Ovary (tissue), 9 donors: Measurements from ENCODE around the gene PLEKHN1. TPM values are rescaled to one million over a fixed set of nuclear protein-coding genes. Genes with fewer than 3 reads are reported as not detected.

ENCODE experiments used
- DNase-seq, 5 donors: peaks; one replicate each; pipeline ENCODE4 v3.0.0-alpha.2; 2019 to 2020
- H3K27ac ChIP-seq, 2 donors: fragments of 200-600 bp; one replicate each; pipeline versions ENCODE4 v1.5.1 to v1.8.0; 2019 to 2022
- H3K27me3 ChIP-seq: fragments of 200-600 bp; one replicate; pipeline ENCODE4 v1.8.0; 2022
- H3K36me3 ChIP-seq: fragments of 200-600 bp; sonication (generic); one replicate; pipeline ENCODE4 v1.5.1; 2019
- H3K4me1 ChIP-seq: one replicate; pipeline ENCODE4 v1.8.1; 2013; ENCODE audit warnings: mild to moderate bottlenecking, moderate library complexity; ENCODE audit not compliant: insufficient read depth
- H3K4me3 ChIP-seq: fragments of 200-600 bp; sonication (generic); one replicate; pipeline ENCODE4 v1.5.1; 2017
- H3K9me3 ChIP-seq, 2 donors: fragments of 200-600 bp in 1 of 2; sonication (generic) in 1 of 2; one replicate each; pipeline versions ENCODE4 v1.5.1 to v1.8.1; 2013 to 2019; ENCODE audit warnings: mild to moderate bottlenecking in 1 of 2, moderate library complexity in 1 of 2
- EP300 ChIP-seq: sonication (generic); formaldehyde crosslinking; IDR thresholded peaks from one replicate; pipeline ENCODE4 v1.6.1; 2017; ENCODE audit warnings: antibody characterized with exemption
- POLR2A ChIP-seq: fragments of 450-650 bp; IDR thresholded peaks from one replicate; pipeline ENCODE4 v1.6.1; 2017; ENCODE audit warnings: antibody characterized with exemption, mild to moderate bottlenecking, moderate library complexity
- WGBS, 3 donors: extraction: QIAGEN DNeasy Blood & Tissue Kit in 1 of 3; methylation state at CpG; one replicate each; pipeline versions ENCODE4 v1.1.5 to v1.1.7; 2013 to 2017; 5-methylcytosine and 5-hydroxymethylcytosine counted together
- intact Hi-C, 4 donors: fragments of 100-400 bp; cut with DNase I; formaldehyde crosslinking; loops; one replicate each; pipeline versions ENCODE4 v1.11.0 to v1.15.1; 2022 to 2023
- polyA plus RNA-seq, 2 donors: library from polyadenylated mRNA; stranded (reverse); fragments of 200-250 nt in 1 of 2; fragments of 350-450 nt in 1 of 2; fragmentation: Illumina TruSeq in 1 of 2; extraction: RNeasy Lipid Tissue Mini Kit (QIAGEN cat#74804) in 1 of 2; gene quantifications; one replicate each; pipeline ENCODE4 v1.2.3, GENCODE V29; 2013 to 2014
- total RNA-seq, 7 donors: library from RNA; depleted of rRNA in 2 of 7; stranded (reverse); fragments of >200 nt in 2 of 7; fragmentation: NEBNext Ultra II Directional in 3 of 7; extraction: Animal tissue kit (Norgen Biotek cat#: 25700) in 3 of 7; gene quantifications; one replicate each; pipeline versions ENCODE4 v1.1.0 to v1.2.4, GENCODE V29; 2016 to 2023
- TF ChIP-seq, protein P1 (sequence below), 3 donors: fragments of 450-650 bp in 2 of 3; fragments of 200-600 bp in 1 of 3; IDR thresholded peaks; one replicate each; pipeline versions ENCODE4 v1.5.1 to v1.8.0; 2016 to 2022; ENCODE audit warnings: antibody characterized with exemption in 3 of 3, mild to moderate bottlenecking in 1 of 3
- donor health status: DM: no; HTN: no; CAD: no; lungs with moderate emphysema.
- donor health status: DM: no; HTN: no; CAD: no.
- donor health status: Bipolar disorder and iron deficiency.
- donor health status: DM: yes; HTN: yes; CAD: no.
- donor health status: DM: no; HTN: no; CAD: no.
- donor health status: DM: yes; HTN: yes; CAD: no.

PLEKHN1 gene
- total and polyA plus RNA-seq, 9 donors = 0.10 to 0.34 (median 0.16) TPM; not detected in 3

DNA sequence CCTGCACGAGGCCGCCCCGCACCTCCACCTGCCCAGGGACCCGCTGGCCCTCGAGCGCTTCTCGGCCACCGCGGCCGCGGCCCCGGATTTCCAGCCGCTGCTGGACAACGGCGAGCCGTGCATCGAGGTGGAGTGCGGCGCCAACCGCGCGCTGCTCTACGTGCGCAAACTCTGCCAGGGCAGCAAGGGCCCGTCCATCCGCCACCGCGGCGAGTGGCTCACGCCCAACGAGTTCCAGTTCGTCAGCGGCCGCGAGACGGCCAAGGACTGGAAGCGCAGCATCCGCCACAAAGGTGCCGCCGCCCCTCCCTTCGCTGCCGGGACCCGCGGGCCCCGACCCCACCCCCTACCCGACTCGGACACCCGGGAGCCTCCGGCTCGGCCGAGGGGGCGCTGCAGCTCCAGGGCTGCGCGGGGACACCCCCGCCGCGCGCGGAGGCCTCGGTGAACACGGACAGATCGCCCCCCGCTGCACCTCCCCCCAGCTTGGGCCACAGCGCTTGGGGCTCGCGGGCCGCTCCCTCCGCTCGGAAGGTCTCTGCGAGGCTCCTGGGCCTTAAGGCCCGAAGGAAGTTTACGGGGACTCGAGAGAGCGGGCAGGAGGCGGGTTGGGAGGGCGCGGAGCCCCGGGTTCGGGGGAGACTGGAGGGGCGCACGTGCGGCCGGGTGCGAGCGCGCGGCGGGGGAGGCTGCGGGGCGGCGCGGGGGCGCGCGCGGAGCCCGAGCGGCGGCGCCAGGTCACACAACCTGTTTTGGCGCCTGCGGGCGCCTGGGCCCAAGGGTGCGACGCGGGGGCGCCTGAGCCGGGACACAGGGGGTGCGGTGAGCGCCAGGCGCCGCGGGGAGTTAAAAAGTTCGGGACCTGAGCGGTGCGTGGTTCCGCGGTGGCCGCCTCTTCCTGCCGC lies 41.4 kb upstream of the PLEKHN1 start:
- Histone ChIP-seq H3K4me3 (peak overlapping the region; percentile 38), H3K27me3 (peaks cover 2% of the 10 kb centered on the region), H3K4me1 (peaks cover 15% of the 10 kb centered on the region), H3K27ac (no peak overlapping the region), H3K36me3 (no peaks in the 10 kb centered on the region), H3K9me3 (no peaks in the 10 kb centered on the region)
- TF ChIP-seq, protein P1, sequence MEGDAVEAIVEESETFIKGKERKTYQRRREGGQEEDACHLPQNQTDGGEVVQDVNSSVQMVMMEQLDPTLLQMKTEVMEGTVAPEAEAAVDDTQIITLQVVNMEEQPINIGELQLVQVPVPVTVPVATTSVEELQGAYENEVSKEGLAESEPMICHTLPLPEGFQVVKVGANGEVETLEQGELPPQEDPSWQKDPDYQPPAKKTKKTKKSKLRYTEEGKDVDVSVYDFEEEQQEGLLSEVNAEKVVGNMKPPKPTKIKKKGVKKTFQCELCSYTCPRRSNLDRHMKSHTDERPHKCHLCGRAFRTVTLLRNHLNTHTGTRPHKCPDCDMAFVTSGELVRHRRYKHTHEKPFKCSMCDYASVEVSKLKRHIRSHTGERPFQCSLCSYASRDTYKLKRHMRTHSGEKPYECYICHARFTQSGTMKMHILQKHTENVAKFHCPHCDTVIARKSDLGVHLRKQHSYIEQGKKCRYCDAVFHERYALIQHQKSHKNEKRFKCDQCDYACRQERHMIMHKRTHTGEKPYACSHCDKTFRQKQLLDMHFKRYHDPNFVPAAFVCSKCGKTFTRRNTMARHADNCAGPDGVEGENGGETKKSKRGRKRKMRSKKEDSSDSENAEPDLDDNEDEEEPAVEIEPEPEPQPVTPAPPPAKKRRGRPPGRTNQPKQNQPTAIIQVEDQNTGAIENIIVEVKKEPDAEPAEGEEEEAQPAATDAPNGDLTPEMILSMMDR (IDR thresholded peaks at IDR 0.05) = no peak
- TF ChIP-seq POLR2A = no peak
- TF ChIP-seq EP300 = no peak
- intact Hi-C loops = no loop called here
- peak in 2 of 5 donors; percentile 49 to 58 for DNase-seq
- 0 to 1% (median 1%) methylated on average over 40 to 118 of the region's 120 CpGs for WGBS, 3 donors

DNA sequence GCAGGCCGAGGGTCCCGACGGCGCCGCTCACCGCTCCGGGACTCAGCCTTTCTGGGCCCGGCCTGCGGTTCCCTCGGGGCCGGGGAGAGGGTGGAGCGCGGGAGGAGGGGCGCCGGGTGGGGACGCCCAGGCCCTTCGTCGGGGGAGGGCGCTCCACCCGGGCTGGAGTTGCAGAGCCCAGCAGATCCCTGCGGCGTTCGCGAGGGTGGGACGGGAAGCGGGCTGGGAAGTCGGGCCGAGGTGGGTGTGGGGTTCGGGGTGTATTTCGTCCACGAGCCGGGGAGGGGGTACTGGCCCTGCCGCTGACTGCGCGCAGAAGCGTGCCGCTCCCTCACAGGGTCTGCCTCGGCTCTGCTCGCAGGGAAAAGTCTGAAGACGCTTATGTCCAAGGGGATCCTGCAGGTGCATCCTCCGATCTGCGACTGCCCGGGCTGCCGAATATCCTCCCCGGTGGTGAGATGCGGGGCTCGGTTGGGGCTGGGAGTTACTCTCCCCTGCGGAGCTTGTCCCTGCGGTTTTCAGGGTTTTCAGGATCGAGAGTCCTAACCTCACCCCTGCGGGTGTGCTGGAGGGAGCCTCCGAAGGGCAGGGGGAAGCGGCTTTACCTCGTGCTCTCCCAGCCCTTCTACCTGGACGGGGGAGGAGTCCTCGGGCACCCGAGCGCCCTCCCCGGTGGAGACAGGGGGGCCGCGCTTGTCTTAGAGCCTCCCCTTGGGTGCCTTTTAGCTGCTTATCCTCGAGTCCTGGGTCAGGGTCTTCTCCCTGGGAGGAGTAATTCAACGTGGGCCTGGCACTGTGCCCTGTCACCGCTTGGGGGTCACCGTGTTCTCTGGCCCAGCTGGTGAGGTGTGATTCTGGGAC lies 40.5 kb upstream of the PLEKHN1 start:
- Histone ChIP-seq H3K4me1 (peaks cover 11% of the 10 kb centered on the region), H3K36me3 (no peaks in the 10 kb centered on the region), H3K27me3 (peaks cover 2% of the 10 kb centered on the region), H3K27ac (no peak overlapping the region), H3K9me3 (no peaks in the 10 kb centered on the region), H3K4me3 (no peak overlapping the region)
- intact Hi-C loops = no loop called here
- no peak for TF ChIP-seq EP300
- TF ChIP-seq, protein P1 (IDR thresholded peaks at IDR 0.05) = no peak
- no peak for TF ChIP-seq POLR2A
- 2 to 12% (median 3%) methylated on average over 54 to 65 of the region's 65 CpGs for WGBS, 3 donors
- DNase-seq = no peak

DNA sequence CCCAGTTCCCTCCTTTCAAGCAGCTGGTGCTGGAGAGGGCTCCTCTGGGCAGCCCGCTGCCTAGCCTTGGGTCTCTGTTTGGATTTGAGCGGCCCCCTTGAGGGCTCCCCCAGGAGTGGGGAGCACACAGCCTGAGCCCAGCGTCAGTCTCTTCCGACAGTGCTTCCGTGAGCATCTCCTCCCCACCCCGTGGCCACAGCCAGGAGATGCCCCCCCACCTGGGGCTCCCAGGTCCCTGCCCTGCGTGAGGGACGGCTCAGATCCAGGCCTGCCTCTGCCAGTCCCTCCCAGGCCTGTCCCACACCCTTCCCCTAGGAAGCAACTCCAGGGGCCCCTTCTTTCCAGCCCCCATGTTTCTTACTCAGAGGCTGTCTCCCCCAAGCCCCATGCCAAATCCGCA lies 39.0 kb upstream of the PLEKHN1 start:
- Histone ChIP-seq H3K27ac (no peak overlapping the region), H3K4me1 (peaks cover 7% of the 10 kb centered on the region), H3K4me3 (no peak overlapping the region), H3K27me3 (peaks cover 2% of the 10 kb centered on the region), H3K36me3 (no peaks in the 10 kb centered on the region), H3K9me3 (no peaks in the 10 kb centered on the region)
- WGBS, 3 donors = 25 to 53% (median 34%) methylated on average over 9 of the region's 9 CpGs
- intact Hi-C loops = no loop called here
- no peak for DNase-seq
- TF ChIP-seq POLR2A (no peak), EP300 (no peak)
- TF ChIP-seq, protein P1 (IDR thresholded peaks at IDR 0.05) = no peak

DNA sequence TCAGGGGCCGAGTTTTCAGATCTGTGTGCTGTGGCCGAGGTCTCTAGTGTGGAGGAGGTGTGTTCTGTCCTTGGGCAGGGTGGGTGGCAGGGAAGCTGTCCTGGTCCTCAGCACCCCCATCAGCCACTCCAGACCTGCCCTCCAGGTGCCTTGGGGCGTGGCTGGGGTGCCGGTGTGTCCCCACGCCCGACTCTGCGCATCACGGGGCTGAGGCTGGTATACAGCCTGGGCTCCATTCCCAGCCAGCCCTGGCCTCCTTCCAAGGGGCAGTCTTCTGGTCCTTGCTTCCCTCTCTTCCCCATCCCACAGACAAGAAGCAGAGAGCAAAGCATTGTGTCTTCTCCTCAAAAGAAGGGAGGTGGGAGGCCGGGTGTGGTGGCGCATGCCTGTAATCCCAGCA lies 38.5 kb upstream of the PLEKHN1 start:
- Histone ChIP-seq H3K27me3 (peaks cover 2% of the 10 kb centered on the region), H3K36me3 (no peaks in the 10 kb centered on the region), H3K9me3 (no peaks in the 10 kb centered on the region), H3K4me3 (no peak overlapping the region), H3K27ac (no peak overlapping the region), H3K4me1 (peaks cover 7% of the 10 kb centered on the region)
- no peak for DNase-seq
- intact Hi-C loops = no loop called here
- no peak for TF ChIP-seq EP300
- no peak for TF ChIP-seq POLR2A
- TF ChIP-seq, protein P1 (IDR thresholded peaks at IDR 0.05) = no peak
- 28 to 36% (median 29%) methylated on average over 10 of the region's 10 CpGs for WGBS, 3 donors
